ENCODE data around the gene DAG1.

- TF ChIP-seq EZH2phosphoT487 (IDR thresholded peaks at IDR 0.05; ENCODE audit: unreplicated experiment) (no peak), CTCF (conservative IDR thresholded peaks at IDR 0.05; ENCODE audit: low read depth in 2 of 2) (no peak), POLR2AphosphoS5 (IDR thresholded peaks at IDR 0.05; ENCODE audit: low read depth) (no peak), CREB1 (CRISPR knock-in tag; IDR thresholded peaks at IDR 0.05; ENCODE audit: low read depth) (no peak), EZH2 (IDR thresholded peaks at IDR 0.05; ENCODE audit: low read depth, unreplicated experiment) (no peak), NANOG (IDR thresholded peaks at IDR 0.05; ENCODE audit: borderline replicate concordance) (no peak), ETS1 (IDR thresholded peaks at IDR 0.05) (no peak), JUNB (IDR thresholded peaks at IDR 0.05; ENCODE audit: unreplicated experiment) (no peak), STAT1 (IDR thresholded peaks at IDR 0.05; ENCODE audit: unreplicated experiment) (no peak), ZNF331 (CRISPR knock-in tag; IDR thresholded peaks at IDR 0.05; ENCODE audit: low read depth) (no peak), ZNF114 (CRISPR knock-in tag; IDR thresholded peaks at IDR 0.05) (no peak)
- TF ChIP-seq, protein P1, sequence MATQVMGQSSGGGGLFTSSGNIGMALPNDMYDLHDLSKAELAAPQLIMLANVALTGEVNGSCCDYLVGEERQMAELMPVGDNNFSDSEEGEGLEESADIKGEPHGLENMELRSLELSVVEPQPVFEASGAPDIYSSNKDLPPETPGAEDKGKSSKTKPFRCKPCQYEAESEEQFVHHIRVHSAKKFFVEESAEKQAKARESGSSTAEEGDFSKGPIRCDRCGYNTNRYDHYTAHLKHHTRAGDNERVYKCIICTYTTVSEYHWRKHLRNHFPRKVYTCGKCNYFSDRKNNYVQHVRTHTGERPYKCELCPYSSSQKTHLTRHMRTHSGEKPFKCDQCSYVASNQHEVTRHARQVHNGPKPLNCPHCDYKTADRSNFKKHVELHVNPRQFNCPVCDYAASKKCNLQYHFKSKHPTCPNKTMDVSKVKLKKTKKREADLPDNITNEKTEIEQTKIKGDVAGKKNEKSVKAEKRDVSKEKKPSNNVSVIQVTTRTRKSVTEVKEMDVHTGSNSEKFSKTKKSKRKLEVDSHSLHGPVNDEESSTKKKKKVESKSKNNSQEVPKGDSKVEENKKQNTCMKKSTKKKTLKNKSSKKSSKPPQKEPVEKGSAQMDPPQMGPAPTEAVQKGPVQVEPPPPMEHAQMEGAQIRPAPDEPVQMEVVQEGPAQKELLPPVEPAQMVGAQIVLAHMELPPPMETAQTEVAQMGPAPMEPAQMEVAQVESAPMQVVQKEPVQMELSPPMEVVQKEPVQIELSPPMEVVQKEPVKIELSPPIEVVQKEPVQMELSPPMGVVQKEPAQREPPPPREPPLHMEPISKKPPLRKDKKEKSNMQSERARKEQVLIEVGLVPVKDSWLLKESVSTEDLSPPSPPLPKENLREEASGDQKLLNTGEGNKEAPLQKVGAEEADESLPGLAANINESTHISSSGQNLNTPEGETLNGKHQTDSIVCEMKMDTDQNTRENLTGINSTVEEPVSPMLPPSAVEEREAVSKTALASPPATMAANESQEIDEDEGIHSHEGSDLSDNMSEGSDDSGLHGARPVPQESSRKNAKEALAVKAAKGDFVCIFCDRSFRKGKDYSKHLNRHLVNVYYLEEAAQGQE (IDR thresholded peaks at IDR 0.05; ENCODE audit: unreplicated experiment), result no peak
- TF ChIP-seq, protein P2, sequence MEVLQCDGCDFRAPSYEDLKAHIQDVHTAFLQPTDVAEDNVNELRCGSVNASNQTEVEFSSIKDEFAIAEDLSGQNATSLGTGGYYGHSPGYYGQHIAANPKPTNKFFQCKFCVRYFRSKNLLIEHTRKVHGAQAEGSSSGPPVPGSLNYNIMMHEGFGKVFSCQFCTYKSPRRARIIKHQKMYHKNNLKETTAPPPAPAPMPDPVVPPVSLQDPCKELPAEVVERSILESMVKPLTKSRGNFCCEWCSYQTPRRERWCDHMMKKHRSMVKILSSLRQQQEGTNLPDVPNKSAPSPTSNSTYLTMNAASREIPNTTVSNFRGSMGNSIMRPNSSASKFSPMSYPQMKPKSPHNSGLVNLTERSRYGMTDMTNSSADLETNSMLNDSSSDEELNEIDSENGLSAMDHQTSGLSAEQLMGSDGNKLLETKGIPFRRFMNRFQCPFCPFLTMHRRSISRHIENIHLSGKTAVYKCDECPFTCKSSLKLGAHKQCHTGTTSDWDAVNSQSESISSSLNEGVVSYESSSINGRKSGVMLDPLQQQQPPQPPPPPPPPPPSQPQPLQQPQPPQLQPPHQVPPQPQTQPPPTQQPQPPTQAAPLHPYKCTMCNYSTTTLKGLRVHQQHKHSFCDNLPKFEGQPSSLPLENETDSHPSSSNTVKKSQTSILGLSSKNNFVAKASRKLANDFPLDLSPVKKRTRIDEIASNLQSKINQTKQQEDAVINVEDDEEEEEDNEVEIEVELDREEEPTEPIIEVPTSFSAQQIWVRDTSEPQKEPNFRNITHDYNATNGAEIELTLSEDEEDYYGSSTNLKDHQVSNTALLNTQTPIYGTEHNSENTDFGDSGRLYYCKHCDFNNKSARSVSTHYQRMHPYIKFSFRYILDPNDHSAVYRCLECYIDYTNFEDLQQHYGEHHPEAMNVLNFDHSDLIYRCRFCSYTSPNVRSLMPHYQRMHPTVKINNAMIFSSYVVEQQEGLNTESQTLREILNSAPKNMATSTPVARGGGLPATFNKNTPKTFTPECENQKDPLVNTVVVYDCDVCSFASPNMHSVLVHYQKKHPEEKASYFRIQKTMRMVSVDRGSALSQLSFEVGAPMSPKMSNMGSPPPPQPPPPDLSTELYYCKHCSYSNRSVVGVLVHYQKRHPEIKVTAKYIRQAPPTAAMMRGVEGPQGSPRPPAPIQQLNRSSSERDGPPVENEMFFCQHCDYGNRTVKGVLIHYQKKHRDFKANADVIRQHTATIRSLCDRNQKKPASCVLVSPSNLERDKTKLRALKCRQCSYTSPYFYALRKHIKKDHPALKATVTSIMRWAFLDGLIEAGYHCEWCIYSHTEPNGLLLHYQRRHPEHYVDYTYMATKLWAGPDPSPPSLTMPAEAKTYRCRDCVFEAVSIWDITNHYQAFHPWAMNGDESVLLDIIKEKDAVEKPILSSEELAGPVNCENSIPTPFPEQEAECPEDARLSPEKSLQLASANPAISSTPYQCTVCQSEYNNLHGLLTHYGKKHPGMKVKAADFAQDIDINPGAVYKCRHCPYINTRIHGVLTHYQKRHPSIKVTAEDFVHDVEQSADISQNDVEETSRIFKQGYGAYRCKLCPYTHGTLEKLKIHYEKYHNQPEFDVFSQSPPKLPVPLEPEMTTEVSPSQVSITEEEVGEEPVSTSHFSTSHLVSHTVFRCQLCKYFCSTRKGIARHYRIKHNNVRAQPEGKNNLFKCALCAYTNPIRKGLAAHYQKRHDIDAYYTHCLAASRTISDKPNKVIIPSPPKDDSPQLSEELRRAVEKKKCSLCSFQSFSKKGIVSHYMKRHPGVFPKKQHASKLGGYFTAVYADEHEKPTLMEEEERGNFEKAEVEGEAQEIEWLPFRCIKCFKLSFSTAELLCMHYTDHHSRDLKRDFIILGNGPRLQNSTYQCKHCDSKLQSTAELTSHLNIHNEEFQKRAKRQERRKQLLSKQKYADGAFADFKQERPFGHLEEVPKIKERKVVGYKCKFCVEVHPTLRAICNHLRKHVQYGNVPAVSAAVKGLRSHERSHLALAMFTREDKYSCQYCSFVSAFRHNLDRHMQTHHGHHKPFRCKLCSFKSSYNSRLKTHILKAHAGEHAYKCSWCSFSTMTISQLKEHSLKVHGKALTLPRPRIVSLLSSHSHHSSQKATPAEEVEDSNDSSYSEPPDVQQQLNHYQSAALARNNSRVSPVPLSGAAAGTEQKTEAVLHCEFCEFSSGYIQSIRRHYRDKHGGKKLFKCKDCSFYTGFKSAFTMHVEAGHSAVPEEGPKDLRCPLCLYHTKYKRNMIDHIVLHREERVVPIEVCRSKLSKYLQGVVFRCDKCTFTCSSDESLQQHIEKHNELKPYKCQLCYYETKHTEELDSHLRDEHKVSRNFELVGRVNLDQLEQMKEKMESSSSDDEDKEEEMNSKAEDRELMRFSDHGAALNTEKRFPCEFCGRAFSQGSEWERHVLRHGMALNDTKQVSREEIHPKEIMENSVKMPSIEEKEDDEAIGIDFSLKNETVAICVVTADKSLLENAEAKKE (CRISPR knock-in tag; IDR thresholded peaks at IDR 0.05), result no peak
Measured at GRCh38 chr3:49518016-49518415, 47.9 kb downstream of the DAG1 start.
